Heart left ventricle (tissue), 16 donors: Measurements from ENCODE around the gene PCOLCE2. TPM values are rescaled to one million over a fixed set of nuclear protein-coding genes. Genes with fewer than 3 reads are reported as not detected.
"Not testable (repeated sequence)": the region's sequence is repeated elsewhere in the genome, so short reads cannot be mapped to it uniquely, and the experiment has no call there.

Source experiments
- ATAC-seq, 4 donors: fragments of 200-7000 bp; cut with Tn5 transposase; one replicate each; pipeline ENCODE4 v1.9.1; 2020 to 2022; ENCODE audit warnings: moderate library complexity in 4 of 4, mild to moderate bottlenecking in 3 of 4, moderate number of reproducible peaks in 1 of 4
- DNase-seq, 5 donors: peaks; one replicate each; pipeline ENCODE4 v3.0.0-alpha.2; 2020
- H3K27ac ChIP-seq, 12 donors: fragments of 200-600 bp; sonication (generic) in 4 of 12; one replicate each; pipeline versions ENCODE4 v1.5.0 to v1.8.0; 2016 to 2022; ENCODE audit warnings: mild to moderate bottlenecking in 2 of 12
- H3K27me3 ChIP-seq, 9 donors: fragments of 200-600 bp; sonication (generic) in 2 of 9; one replicate each; pipeline versions ENCODE4 v1.5.1 to v1.8.0; 2016 to 2022; ENCODE audit warnings: mild to moderate bottlenecking in 3 of 9
- H3K36me3 ChIP-seq, 9 donors: fragments of 200-600 bp; sonication (generic) in 2 of 9; one replicate each; pipeline versions ENCODE4 v1.5.0 to v1.8.0; 2018 to 2022; ENCODE audit warnings: mild to moderate bottlenecking in 2 of 9
- H3K4me1 ChIP-seq, 12 donors: fragments of 200-600 bp; sonication (generic) in 4 of 12; one replicate each; pipeline versions ENCODE4 v1.5.0 to v1.8.0; 2016 to 2022; ENCODE audit warnings: mild to moderate bottlenecking in 3 of 12
- H3K4me3 ChIP-seq, 12 donors: fragments of 200-600 bp; sonication (generic) in 4 of 12; one replicate each; pipeline versions ENCODE4 v1.5.0 to v1.8.0; 2017 to 2022; ENCODE audit warnings: mild to moderate bottlenecking in 9 of 12, moderate library complexity in 4 of 12
- H3K9me3 ChIP-seq, 12 donors: fragments of 200-600 bp; sonication (generic) in 4 of 12; one replicate each; pipeline versions ENCODE4 v1.5.0 to v1.8.0; 2016 to 2022; ENCODE audit warnings: mild to moderate bottlenecking in 1 of 12
- POLR2A ChIP-seq, 2 donors: fragments of 450-650 bp; IDR thresholded peaks; one replicate each; pipeline ENCODE4 v1.6.1; 2017; ENCODE audit warnings: antibody characterized with exemption in 2 of 2, mild to moderate bottlenecking in 2 of 2, moderate library complexity in 2 of 2
- WGBS, 4 donors: extraction: QIAGEN DNeasy Blood & Tissue Kit in 2 of 4; methylation state at CpG; one replicate each; pipeline versions ENCODE4 v1.1.5 to v1.1.7; 2013 to 2018; 5-methylcytosine and 5-hydroxymethylcytosine counted together
- intact Hi-C, 10 donors: fragments of 100-400 bp; cut with DNase I; formaldehyde crosslinking; loops; one replicate each; pipeline versions ENCODE4 v1.11.1 to v1.14.2; 2022
- polyA plus RNA-seq, 2 donors: library from polyadenylated mRNA; stranded (reverse); fragments of 200-250 nt; gene quantifications; one replicate each; pipeline ENCODE4 v1.2.3, GENCODE V29; 2013
- total RNA-seq, 9 donors: library from RNA; depleted of rRNA in 2 of 9; stranded (reverse); fragments of >200 nt in 2 of 9; fragmentation: NEBNext Ultra II Directional in 3 of 9; extraction: Animal tissue kit (Norgen Biotek cat#: 25700) in 3 of 9; gene quantifications; one replicate each; pipeline versions ENCODE4 v1.1.0 to v1.2.4, GENCODE V29; 2016 to 2023
- TF ChIP-seq, protein P1 (sequence below), 12 donors: fragments of 200-600 bp; sonication (generic) in 4 of 12; IDR thresholded peaks; one replicate each; pipeline versions ENCODE4 v1.5.0 to v1.8.0; 2018 to 2022; ENCODE audit warnings: antibody characterized with exemption in 12 of 12, mild to moderate bottlenecking in 5 of 12
- donor health status: ischemic (EF 13 %, LVEDD 7.1; RV severe dilation, severe dysfunction).
- donor health status: healthy with polysubstance abuse.
- donor health status: DM: no; HTN: yes; CAD: no.
- donor health status: DM: no; HTN: no; CAD: no.
- donor health status: ischemic (EF 25% LVEDD 6.9; RV normal size, moderate dysfunction).
- donor health status: ischemic (EF 25% LVEDD 5.7; RV mildly dilated, moderate dysfunction).
- donor health status: healthy.
- donor health status: DM: yes; HTN: yes; CAD: no.
- donor health status: ischemic (EF 35%, LVEDD 5.7; RV mildly dilated, moderate dysfunction).
- donor health status: nonischemic (EF 11% LVEDD 7.7; RV severe dilation, severe dysfunction).
- donor health status: DM: yes; HTN: yes; CAD: no.
- donor health status: PGD.
- donor health status: ischemic (EF 29% LVEDD 5.4; RV normal size, mild dysfunction).
- donor health status: nonischemic (EF 23%, LVEDD 6.1; RV moderate dilation, normal function).

Gene PCOLCE2
- total and polyA plus RNA-seq, 11 donors: 47.5 to 152 (median 66.7) TPM

GRCh38 chr3:142876417-142876816 is 12.5 kb downstream of the PCOLCE2 start:
- H3K9me3 ChIP-seq: no peaks in the 10 kb centered on the region
- ATAC-seq (no peak), DNase-seq (no peak)
- H3K27me3 ChIP-seq: no peaks in the 10 kb centered on the region
- 53 to 82% (median 63%) methylated on average over 1 of the region's 1 CpG for WGBS, 4 donors
- intact Hi-C loops: no loop called here
- no peak for TF ChIP-seq POLR2A (IDR thresholded peaks at IDR 0.05)
- TF ChIP-seq, protein P1, sequence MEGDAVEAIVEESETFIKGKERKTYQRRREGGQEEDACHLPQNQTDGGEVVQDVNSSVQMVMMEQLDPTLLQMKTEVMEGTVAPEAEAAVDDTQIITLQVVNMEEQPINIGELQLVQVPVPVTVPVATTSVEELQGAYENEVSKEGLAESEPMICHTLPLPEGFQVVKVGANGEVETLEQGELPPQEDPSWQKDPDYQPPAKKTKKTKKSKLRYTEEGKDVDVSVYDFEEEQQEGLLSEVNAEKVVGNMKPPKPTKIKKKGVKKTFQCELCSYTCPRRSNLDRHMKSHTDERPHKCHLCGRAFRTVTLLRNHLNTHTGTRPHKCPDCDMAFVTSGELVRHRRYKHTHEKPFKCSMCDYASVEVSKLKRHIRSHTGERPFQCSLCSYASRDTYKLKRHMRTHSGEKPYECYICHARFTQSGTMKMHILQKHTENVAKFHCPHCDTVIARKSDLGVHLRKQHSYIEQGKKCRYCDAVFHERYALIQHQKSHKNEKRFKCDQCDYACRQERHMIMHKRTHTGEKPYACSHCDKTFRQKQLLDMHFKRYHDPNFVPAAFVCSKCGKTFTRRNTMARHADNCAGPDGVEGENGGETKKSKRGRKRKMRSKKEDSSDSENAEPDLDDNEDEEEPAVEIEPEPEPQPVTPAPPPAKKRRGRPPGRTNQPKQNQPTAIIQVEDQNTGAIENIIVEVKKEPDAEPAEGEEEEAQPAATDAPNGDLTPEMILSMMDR (IDR thresholded peaks at IDR 0.05): no peak
- peaks cover 0 to 7% (median 0%) of the 10 kb centered on the region in 12 donors for H3K4me1 ChIP-seq
- no peaks in the 10 kb centered on the region for H3K36me3 ChIP-seq
- H3K27ac ChIP-seq: no peak overlapping the region
- H3K4me3 ChIP-seq: no peak overlapping the region

- H3K27me3 ChIP-seq: no peaks in the 10 kb centered on the region
- no peak overlapping the region for H3K4me3 ChIP-seq
- peaks cover 0 to 7% (median 0%) of the 10 kb centered on the region in 12 donors for H3K4me1 ChIP-seq
- DNase-seq: no peak
- TF ChIP-seq, protein P1 (IDR thresholded peaks at IDR 0.05): no peak
- no peak for TF ChIP-seq POLR2A (IDR thresholded peaks at IDR 0.05)
- WGBS, 4 donors: 71 to 83% (median 80%) methylated on average over 2 of the region's 2 CpGs
- no peaks in the 10 kb centered on the region for H3K9me3 ChIP-seq
- H3K36me3 ChIP-seq: no peaks in the 10 kb centered on the region
- H3K27ac ChIP-seq: no peak overlapping the region
- no peak for ATAC-seq
- intact Hi-C loops: no loop called here
These were observed 13.2 kb downstream of the PCOLCE2 start for GRCh38 chr3:142875583-142876207.

DNA sequence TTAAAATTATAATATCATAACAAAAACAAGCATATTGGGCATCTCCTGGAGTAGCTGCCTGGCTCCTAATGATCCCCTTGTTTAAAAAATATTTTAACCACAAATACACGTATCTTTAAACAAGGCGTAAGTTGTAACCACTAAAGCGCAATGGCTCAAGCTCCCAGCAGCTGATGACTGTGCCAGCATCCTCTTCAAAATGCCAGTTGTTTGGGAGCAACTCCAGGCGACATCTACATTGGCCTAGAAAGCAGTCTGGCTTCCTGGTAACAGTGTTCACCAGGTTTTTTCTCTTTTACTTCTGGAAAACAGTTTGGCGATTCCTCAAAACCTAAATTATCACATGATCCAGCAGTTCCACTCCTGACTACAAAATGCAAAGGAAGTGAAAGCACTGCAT is 13.8 kb downstream of the PCOLCE2 start:
- Histone ChIP-seq H3K36me3 (no peaks in the 10 kb centered on the region), H3K4me3 (no peak overlapping the region), H3K4me1 (peaks cover 0 to 7% (median 0%) of the 10 kb centered on the region in 12 donors), H3K27me3 (no peaks in the 10 kb centered on the region), H3K27ac (no peak overlapping the region), H3K9me3 (no peaks in the 10 kb centered on the region)
- TF ChIP-seq POLR2A (IDR thresholded peaks at IDR 0.05): no peak
- TF ChIP-seq, protein P1 (IDR thresholded peaks at IDR 0.05): no peak
- DNase-seq (peak in 1 of 5 donors; percentile 28), ATAC-seq (peak in 3 of 4 donors; percentile 74 to 84 (median 81))
- WGBS, 4 donors: 52 to 62% (median 56%) methylated on average over 5 of the region's 5 CpGs
- intact Hi-C loops: no loop called here

- H3K4me3 ChIP-seq, ATAC-seq, DNase-seq, intact Hi-C loops, H3K36me3 ChIP-seq, H3K4me1 ChIP-seq, H3K27ac ChIP-seq, H3K27me3 ChIP-seq, H3K9me3 ChIP-seq: not testable (repeated sequence)
- 86 to 96% (median 92%) methylated on average over 8 of the region's 8 CpGs for WGBS, 4 donors
These were observed 20.5 kb downstream of the PCOLCE2 start for GRCh38 chr3:142868382-142868781.
